PFSK-1 (cell line): ENCODE measurements around the gene MYH7B.

Source experiments
- POLR2AphosphoS5 ChIP-seq: IDR thresholded peaks from 2 replicates; pipeline ENCODE4 v1.6.1; 2012; ENCODE audit warnings: low read depth, mild to moderate bottlenecking, control low read depth, low read length, moderate library complexity
- REST ChIP-seq, 2 experiments: IDR thresholded peaks; 2 replicates each; pipeline versions ENCODE4 v1.6.1 to v1.8.0; 2011 to 2012; ENCODE audit warnings: low read depth in 2 of 2, low read length in 2 of 2, control low read depth in 1 of 2, inconsistent platforms in 1 of 2, mild to moderate bottlenecking in 1 of 2, moderate library complexity in 1 of 2; ENCODE audit not compliant: insufficient read depth in 1 of 2
- SIN3A ChIP-seq: IDR thresholded peaks from 2 replicates; pipeline ENCODE4 v1.6.1; 2012; ENCODE audit warnings: mild to moderate bottlenecking, low read length, moderate library complexity, borderline replicate concordance; ENCODE audit not compliant: insufficient read depth
- TAF1 ChIP-seq: IDR thresholded peaks from 2 replicates; pipeline ENCODE4 v1.6.1; 2012; ENCODE audit warnings: low read length, control low read depth, borderline replicate concordance; ENCODE audit not compliant: insufficient read depth

GRCh38 chr20:34970193-34970840, 14.6 kb downstream of the MYH7B start:
- TF ChIP-seq TAF1 (no peak), REST (IDR thresholded peaks at IDR 0.05; ENCODE audit: insufficient read depth in 1 of 2, low read depth in 2 of 2, low read length in 2 of 2) (no peak), SIN3A (no peak), POLR2AphosphoS5 (no peak)
